HG02970 (cell line): ENCODE results near the gene ARF6.
"Not testable (repeated sequence)": the region's sequence is repeated elsewhere in the genome, so short reads cannot be mapped to it uniquely, and the experiment has no call there.

Experiments
- ATAC-seq: cut with Tn5 transposase; IDR thresholded peaks from one replicate; pipeline ENCODE4 v1.9.1; 2021; ENCODE audit warnings: mild to moderate bottlenecking, moderate library complexity, moderate number of reproducible peaks; ENCODE audit not compliant: unreplicated experiment, low FRiP score

ARF6 gene

GRCh38 chr14:49936882-49937281 lies 44.0 kb downstream of the ARF6 start:
- not testable (repeated sequence) for ATAC-seq

GRCh38 chr14:49939215-49939614 lies 46.3 kb downstream of the ARF6 start:
- ATAC-seq: not testable (repeated sequence)

- no peak for ATAC-seq
Observed at GRCh38 chr14:49939884-49940510, 47.1 kb downstream of the ARF6 start.

- ATAC-seq: no peak
Observed at GRCh38 chr14:49940808-49941421, 48.0 kb downstream of the ARF6 start.

GRCh38 chr14:49942090-49942489 lies 49.2 kb downstream of the ARF6 start:
- no peak for ATAC-seq

- no peak for ATAC-seq
Observed at GRCh38 chr14:49944501-49944900, 51.6 kb downstream of the ARF6 start.

GRCh38 chr14:49945448-49946319 lies 52.8 kb downstream of the ARF6 start:
- no peak for ATAC-seq
